Measurements from ENCODE around the gene DGUOK.

DNA sequence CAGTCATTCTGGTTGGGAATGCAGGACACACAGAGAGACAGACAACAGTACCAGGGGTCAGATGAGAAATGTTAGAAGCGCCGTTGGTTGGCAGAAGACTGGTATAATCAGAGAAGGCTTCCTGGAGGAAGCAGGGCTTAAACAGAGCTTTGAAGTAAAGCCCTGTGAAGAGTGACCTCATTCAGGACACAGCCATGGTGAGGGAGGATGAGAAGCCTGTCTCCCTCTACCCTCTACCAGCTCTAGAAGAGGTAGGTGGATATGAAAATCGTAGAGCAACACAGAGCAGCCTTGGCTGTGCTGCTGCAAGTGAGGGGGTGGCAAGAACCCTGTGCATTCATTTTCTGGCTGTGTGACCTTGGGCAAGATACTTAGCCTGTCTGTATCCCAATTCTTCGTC is 72.3 kb downstream of the DGUOK start:
- TF ChIP-seq POLR2A (IDR thresholded peaks at IDR 0.05; ENCODE audit: borderline replicate concordance, extremely low read depth, insufficient read depth, insufficient read length) (no peak), EZH2 (IDR thresholded peaks at IDR 0.05) (no peak), CEBPB (IDR thresholded peaks at IDR 0.05; ENCODE audit: low read depth) (no peak), RAD21 (IDR thresholded peaks at IDR 0.05; ENCODE audit: low read depth) (no peak), EZH2phosphoT487 (IDR thresholded peaks at IDR 0.05; ENCODE audit: borderline replicate concordance) (no peak), SRF (IDR thresholded peaks at IDR 0.05; ENCODE audit: low read depth) (no peak), TCF7L2 (IDR thresholded peaks at IDR 0.05; ENCODE audit: borderline replicate concordance, extremely low read depth, insufficient read depth, insufficient read length) (no peak), SIN3A (IDR thresholded peaks at IDR 0.05; ENCODE audit: low read depth) (no peak)
- TF ChIP-seq, protein P1, sequence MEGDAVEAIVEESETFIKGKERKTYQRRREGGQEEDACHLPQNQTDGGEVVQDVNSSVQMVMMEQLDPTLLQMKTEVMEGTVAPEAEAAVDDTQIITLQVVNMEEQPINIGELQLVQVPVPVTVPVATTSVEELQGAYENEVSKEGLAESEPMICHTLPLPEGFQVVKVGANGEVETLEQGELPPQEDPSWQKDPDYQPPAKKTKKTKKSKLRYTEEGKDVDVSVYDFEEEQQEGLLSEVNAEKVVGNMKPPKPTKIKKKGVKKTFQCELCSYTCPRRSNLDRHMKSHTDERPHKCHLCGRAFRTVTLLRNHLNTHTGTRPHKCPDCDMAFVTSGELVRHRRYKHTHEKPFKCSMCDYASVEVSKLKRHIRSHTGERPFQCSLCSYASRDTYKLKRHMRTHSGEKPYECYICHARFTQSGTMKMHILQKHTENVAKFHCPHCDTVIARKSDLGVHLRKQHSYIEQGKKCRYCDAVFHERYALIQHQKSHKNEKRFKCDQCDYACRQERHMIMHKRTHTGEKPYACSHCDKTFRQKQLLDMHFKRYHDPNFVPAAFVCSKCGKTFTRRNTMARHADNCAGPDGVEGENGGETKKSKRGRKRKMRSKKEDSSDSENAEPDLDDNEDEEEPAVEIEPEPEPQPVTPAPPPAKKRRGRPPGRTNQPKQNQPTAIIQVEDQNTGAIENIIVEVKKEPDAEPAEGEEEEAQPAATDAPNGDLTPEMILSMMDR (IDR thresholded peaks at IDR 0.05 in 2 of 3, conservative IDR thresholded peaks at IDR 0.05 in 1 of 3; ENCODE audit: borderline replicate concordance in 1 of 3, insufficient read depth in 1 of 3, low read depth in 2 of 3, low read length in 2 of 3), result no peak
- TF ChIP-seq, protein P2, sequence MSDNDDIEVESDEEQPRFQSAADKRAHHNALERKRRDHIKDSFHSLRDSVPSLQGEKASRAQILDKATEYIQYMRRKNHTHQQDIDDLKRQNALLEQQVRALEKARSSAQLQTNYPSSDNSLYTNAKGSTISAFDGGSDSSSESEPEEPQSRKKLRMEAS (IDR thresholded peaks at IDR 0.05), result no peak

Measured in HCT116 (cell line).